22Rv1 (cell line): ENCODE measurements around the gene KATNAL2.

Experiments
- ZFX ChIP-seq: fragments of 450-650 bp; IDR thresholded peaks from 2 replicates; pipeline ENCODE4 v1.6.1; 2017; ENCODE audit warnings: antibody characterized with exemption, borderline replicate concordance
- TF ChIP-seq, protein P1 (sequence below): fragments of 450-650 bp; IDR thresholded peaks from 2 replicates; pipeline ENCODE4 v1.5.1; 2017; ENCODE audit warnings: mild to moderate bottlenecking

DNA sequence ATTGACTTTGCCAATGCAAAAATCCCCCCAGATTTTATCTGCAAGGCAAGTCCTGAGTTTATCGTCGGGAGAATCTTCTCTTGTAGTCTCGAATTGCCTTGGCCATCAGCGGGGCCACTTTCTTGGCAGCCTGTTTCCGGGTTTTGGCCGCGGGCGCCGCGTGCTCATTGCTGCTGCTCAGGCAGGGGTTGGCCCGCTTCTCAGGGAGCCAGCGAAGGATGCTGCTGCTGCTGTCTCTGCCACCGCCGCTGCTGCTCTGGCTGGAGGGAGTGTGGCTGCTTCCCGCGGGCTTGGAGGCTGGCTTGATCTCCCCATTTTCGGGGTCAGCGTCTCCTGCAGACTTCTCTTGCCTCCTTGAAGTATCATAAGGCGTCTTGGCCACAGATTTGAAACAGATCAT, 115.5 kb downstream of the KATNAL2 start:
- TF ChIP-seq, protein P1, sequence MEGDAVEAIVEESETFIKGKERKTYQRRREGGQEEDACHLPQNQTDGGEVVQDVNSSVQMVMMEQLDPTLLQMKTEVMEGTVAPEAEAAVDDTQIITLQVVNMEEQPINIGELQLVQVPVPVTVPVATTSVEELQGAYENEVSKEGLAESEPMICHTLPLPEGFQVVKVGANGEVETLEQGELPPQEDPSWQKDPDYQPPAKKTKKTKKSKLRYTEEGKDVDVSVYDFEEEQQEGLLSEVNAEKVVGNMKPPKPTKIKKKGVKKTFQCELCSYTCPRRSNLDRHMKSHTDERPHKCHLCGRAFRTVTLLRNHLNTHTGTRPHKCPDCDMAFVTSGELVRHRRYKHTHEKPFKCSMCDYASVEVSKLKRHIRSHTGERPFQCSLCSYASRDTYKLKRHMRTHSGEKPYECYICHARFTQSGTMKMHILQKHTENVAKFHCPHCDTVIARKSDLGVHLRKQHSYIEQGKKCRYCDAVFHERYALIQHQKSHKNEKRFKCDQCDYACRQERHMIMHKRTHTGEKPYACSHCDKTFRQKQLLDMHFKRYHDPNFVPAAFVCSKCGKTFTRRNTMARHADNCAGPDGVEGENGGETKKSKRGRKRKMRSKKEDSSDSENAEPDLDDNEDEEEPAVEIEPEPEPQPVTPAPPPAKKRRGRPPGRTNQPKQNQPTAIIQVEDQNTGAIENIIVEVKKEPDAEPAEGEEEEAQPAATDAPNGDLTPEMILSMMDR: no peak
- TF ChIP-seq ZFX: no peak
